HFFc6 (cell line): ENCODE results near the gene VPS33A. TPM values are rescaled to one million over a fixed set of nuclear protein-coding genes. Genes with fewer than 3 reads are reported as not detected.

Experiments
- DNase-seq: peaks from one replicate; pipeline ENCODE4 v3.0.0-alpha.2; 2018
- H3K27ac Mint-ChIP-seq: 2 replicates; pipeline ENCODE4 v1.8.0; 2020; ENCODE audit warnings: mild to moderate bottlenecking, mixed read lengths
- H3K27me3 Mint-ChIP-seq: 2 replicates; pipeline ENCODE4 v1.8.0; 2021; ENCODE audit warnings: mild to moderate bottlenecking, moderate library complexity, mixed read lengths; ENCODE audit not compliant: insufficient read depth
- H3K36me3 Mint-ChIP-seq: 2 replicates; pipeline ENCODE4 v1.8.0; 2021; ENCODE audit warnings: low read depth, mixed read lengths
- H3K4me1 Mint-ChIP-seq: 2 replicates; pipeline ENCODE4 v1.8.0; 2020; ENCODE audit warnings: low read depth, mixed read lengths
- H3K4me3 Mint-ChIP-seq: 2 replicates; pipeline ENCODE4 v1.8.0; 2020; ENCODE audit warnings: mild to moderate bottlenecking, moderate library complexity, mixed read lengths
- H3K9me3 Mint-ChIP-seq: 2 replicates; pipeline ENCODE4 v1.8.0; 2020; ENCODE audit warnings: mild to moderate bottlenecking, mixed read lengths
- CTCF ChIP-seq: fragments of 200-600 bp; sonication (generic); IDR thresholded peaks from 2 replicates; pipeline ENCODE4 v1.5.0; 2021; ENCODE audit warnings: antibody characterized with exemption, mild to moderate bottlenecking
- total RNA-seq, 6 experiments: library from RNA; stranded (reverse); fragmentation: NEBNext Ultra II Directional; extraction: Animal tissue kit (Norgen Biotek cat#: 25700); gene quantifications; 2 replicates in 1 of 6; 3 replicates in 5 of 6; pipeline ENCODE4 v1.2.3, GENCODE V29; 2021

VPS33A gene
- total RNA-seq, 6 experiments from 2014 or later = 22.7 to 31.0 (median 25.7) TPM

- Mint-ChIP-seq H3K9me3 (peaks cover 14% of the 10 kb centered on the region), H3K4me3 (no peak overlapping the region), H3K36me3 (peaks cover 14% of the 10 kb centered on the region), H3K27ac (no peak overlapping the region), H3K4me1 (peaks cover 26% of the 10 kb centered on the region), H3K27me3 (peaks cover 13% of the 10 kb centered on the region)
- no peak for TF ChIP-seq CTCF
- DNase-seq = no peak
These were observed 66.6 kb downstream of the VPS33A start for GRCh38 chr12:122199484-122200355.

- no peak for TF ChIP-seq CTCF
- no peak for DNase-seq
- Mint-ChIP-seq H3K9me3 (peaks cover 17% of the 10 kb centered on the region), H3K4me3 (peak overlapping the region; percentile 56), H3K27ac (peak overlapping the region; percentile 73; the same call in 1 of the 2 replicates), H3K36me3 (peaks cover 14% of the 10 kb centered on the region), H3K4me1 (peaks cover 30% of the 10 kb centered on the region), H3K27me3 (peaks cover 6% of the 10 kb centered on the region)
These were observed 68.7 kb downstream of the VPS33A start for GRCh38 chr12:122197612-122197966.

- TF ChIP-seq CTCF = no peak
- Mint-ChIP-seq H3K27ac (no peak overlapping the region), H3K36me3 (peaks cover 14% of the 10 kb centered on the region), H3K27me3 (peaks cover 22% of the 10 kb centered on the region), H3K4me1 (peaks cover 30% of the 10 kb centered on the region), H3K4me3 (no peak overlapping the region), H3K9me3 (peaks cover 17% of the 10 kb centered on the region)
- DNase-seq = no peak
These were observed 70.9 kb downstream of the VPS33A start for GRCh38 chr12:122195405-122195804.

GRCh38 chr12:122194804-122195203 lies 71.5 kb downstream of the VPS33A start:
- H3K36me3 Mint-ChIP-seq = peaks cover 14% of the 10 kb centered on the region
- H3K4me3 Mint-ChIP-seq = no peak overlapping the region
- no peak for DNase-seq
- no peak overlapping the region for H3K27ac Mint-ChIP-seq
- peaks cover 28% of the 10 kb centered on the region for H3K4me1 Mint-ChIP-seq
- H3K9me3 Mint-ChIP-seq = peaks cover 17% of the 10 kb centered on the region
- TF ChIP-seq CTCF = no peak
- H3K27me3 Mint-ChIP-seq = peaks cover 22% of the 10 kb centered on the region

- no peak overlapping the region for H3K4me3 Mint-ChIP-seq
- TF ChIP-seq CTCF = no peak
- peaks cover 17% of the 10 kb centered on the region for H3K9me3 Mint-ChIP-seq
- DNase-seq = no peak
- peaks cover 22% of the 10 kb centered on the region for H3K27me3 Mint-ChIP-seq
- peaks cover 14% of the 10 kb centered on the region for H3K36me3 Mint-ChIP-seq
- no peak overlapping the region for H3K27ac Mint-ChIP-seq
- peaks cover 8% of the 10 kb centered on the region for H3K4me1 Mint-ChIP-seq
These were observed 73.9 kb downstream of the VPS33A start for GRCh38 chr12:122192441-122192840.
